ENCODE results near the gene MTX3.

MTX3 gene

DNA sequence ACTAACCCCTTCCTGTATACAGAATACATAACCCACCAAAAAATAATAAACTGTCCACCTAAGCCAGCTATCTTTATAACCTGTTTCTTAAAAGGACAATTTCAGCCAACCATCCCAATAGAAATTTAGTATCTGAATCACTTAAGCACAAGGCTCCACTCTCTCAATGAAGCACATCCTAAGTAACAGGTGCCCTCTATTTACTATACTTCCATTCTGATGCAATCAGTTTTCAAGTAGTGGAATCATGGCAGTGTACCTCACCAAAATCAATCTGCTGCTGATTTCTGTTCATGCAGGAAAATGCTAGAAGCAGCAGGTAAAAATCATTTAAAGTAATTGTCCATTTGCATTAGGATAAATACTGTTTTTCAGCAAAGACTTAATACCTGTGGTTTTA, 4.8 kb downstream of the MTX3 start:
- ATAC-seq = no peak
- no peak for TF ChIP-seq BACH2 (CRISPR knock-in tag; IDR thresholded peaks at IDR 0.05; ENCODE audit: borderline replicate concordance)
- no peak for TF ChIP-seq POU6F1 (CRISPR knock-in tag; IDR thresholded peaks at IDR 0.05; ENCODE audit: borderline replicate concordance, low read depth)
- no peak for TF ChIP-seq ISL1 (CRISPR knock-in tag; IDR thresholded peaks at IDR 0.05)
- no peak for TF ChIP-seq ZNF8 (CRISPR knock-in tag; IDR thresholded peaks at IDR 0.05)
- no peak for TF ChIP-seq PPARA (CRISPR knock-in tag; IDR thresholded peaks at IDR 0.05; ENCODE audit: borderline replicate concordance)
- TF ChIP-seq OSR1 (CRISPR knock-in tag; IDR thresholded peaks at IDR 0.05) = no peak
- no peak for TF ChIP-seq SNAI2 (CRISPR knock-in tag; IDR thresholded peaks at IDR 0.05)
- TF ChIP-seq ZFP30 (CRISPR knock-in tag; IDR thresholded peaks at IDR 0.05) = no peak
- no peak for TF ChIP-seq ESRRG (CRISPR knock-in tag; IDR thresholded peaks at IDR 0.05)
- no peak for TF ChIP-seq TSHZ2 (CRISPR knock-in tag; IDR thresholded peaks at IDR 0.05)
- TF ChIP-seq CREB5 (CRISPR knock-in tag; IDR thresholded peaks at IDR 0.05; ENCODE audit: low read depth) = no peak

GRCh38 chr5:79985288-79985687, 5.8 kb downstream of the MTX3 start:
- no peak for ATAC-seq

More at GRCh38 chr5:79985288-79985687, 5.8 kb downstream of the MTX3 start:
- TF ChIP-seq ZNF565 (CRISPR knock-in tag; conservative IDR thresholded peaks at IDR 0.05; ENCODE audit: low read depth) (no peak), PPARA (CRISPR knock-in tag; IDR thresholded peaks at IDR 0.05; ENCODE audit: borderline replicate concordance) (no peak), ZNF8 (CRISPR knock-in tag; IDR thresholded peaks at IDR 0.05) (no peak), ZFP30 (CRISPR knock-in tag; IDR thresholded peaks at IDR 0.05) (no peak), CSDC2 (CRISPR knock-in tag; IDR thresholded peaks at IDR 0.05) (no peak), TSHZ2 (CRISPR knock-in tag; IDR thresholded peaks at IDR 0.05) (no peak), ARNTL (CRISPR knock-in tag; IDR thresholded peaks at IDR 0.05; ENCODE audit: borderline replicate concordance, low read depth) (no peak), ISL1 (CRISPR knock-in tag; IDR thresholded peaks at IDR 0.05) (no peak), CREB5 (CRISPR knock-in tag; IDR thresholded peaks at IDR 0.05; ENCODE audit: low read depth) (no peak), TCF4 (CRISPR knock-in tag; IDR thresholded peaks at IDR 0.05; ENCODE audit: borderline replicate concordance) (no peak), ZNF70 (CRISPR knock-in tag; IDR thresholded peaks at IDR 0.05) (no peak), TOX (CRISPR knock-in tag; IDR thresholded peaks at IDR 0.05; ENCODE audit: borderline replicate concordance) (no peak), ZC3H10 (CRISPR knock-in tag; IDR thresholded peaks at IDR 0.05) (no peak), ESRRG (CRISPR knock-in tag; IDR thresholded peaks at IDR 0.05) (no peak), POU6F1 (CRISPR knock-in tag; IDR thresholded peaks at IDR 0.05; ENCODE audit: borderline replicate concordance, low read depth) (no peak)
- TF ChIP-seq, protein P1, sequence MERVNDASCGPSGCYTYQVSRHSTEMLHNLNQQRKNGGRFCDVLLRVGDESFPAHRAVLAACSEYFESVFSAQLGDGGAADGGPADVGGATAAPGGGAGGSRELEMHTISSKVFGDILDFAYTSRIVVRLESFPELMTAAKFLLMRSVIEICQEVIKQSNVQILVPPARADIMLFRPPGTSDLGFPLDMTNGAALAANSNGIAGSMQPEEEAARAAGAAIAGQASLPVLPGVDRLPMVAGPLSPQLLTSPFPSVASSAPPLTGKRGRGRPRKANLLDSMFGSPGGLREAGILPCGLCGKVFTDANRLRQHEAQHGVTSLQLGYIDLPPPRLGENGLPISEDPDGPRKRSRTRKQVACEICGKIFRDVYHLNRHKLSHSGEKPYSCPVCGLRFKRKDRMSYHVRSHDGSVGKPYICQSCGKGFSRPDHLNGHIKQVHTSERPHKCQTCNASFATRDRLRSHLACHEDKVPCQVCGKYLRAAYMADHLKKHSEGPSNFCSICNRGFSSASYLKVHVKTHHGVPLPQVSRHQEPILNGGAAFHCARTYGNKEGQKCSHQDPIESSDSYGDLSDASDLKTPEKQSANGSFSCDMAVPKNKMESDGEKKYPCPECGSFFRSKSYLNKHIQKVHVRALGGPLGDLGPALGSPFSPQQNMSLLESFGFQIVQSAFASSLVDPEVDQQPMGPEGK (CRISPR knock-in tag; IDR thresholded peaks at IDR 0.05; ENCODE audit: borderline replicate concordance) = no peak
- TF ChIP-seq, protein P2, sequence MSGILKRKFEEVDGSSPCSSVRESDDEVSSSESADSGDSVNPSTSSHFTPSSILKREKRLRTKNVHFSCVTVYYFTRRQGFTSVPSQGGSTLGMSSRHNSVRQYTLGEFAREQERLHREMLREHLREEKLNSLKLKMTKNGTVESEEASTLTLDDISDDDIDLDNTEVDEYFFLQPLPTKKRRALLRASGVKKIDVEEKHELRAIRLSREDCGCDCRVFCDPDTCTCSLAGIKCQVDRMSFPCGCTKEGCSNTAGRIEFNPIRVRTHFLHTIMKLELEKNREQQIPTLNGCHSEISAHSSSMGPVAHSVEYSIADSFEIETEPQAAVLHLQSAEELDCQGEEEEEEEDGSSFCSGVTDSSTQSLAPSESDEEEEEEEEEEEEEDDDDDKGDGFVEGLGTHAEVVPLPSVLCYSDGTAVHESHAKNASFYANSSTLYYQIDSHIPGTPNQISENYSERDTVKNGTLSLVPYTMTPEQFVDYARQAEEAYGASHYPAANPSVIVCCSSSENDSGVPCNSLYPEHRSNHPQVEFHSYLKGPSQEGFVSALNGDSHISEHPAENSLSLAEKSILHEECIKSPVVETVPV (CRISPR knock-in tag; IDR thresholded peaks at IDR 0.05) = no peak

All from SK-N-SH treated with all-trans-retinoic acid at 6 μM for 48 hours (cell line).